Suprapubic skin (tissue), 4 donors: ENCODE data around the gene LEFTY1.
A peak's percentile ranks its signal among the peaks of the same experiment; 100 is the strongest.

Experiments
- EP300 ChIP-seq: sonication (generic); formaldehyde crosslinking; IDR thresholded peaks from one replicate; pipeline ENCODE4 v1.6.1; 2017; ENCODE audit warnings: antibody characterized with exemption
- POLR2AphosphoS5 ChIP-seq, 3 donors: sonication (generic); formaldehyde crosslinking; IDR thresholded peaks; one replicate each; pipeline ENCODE4 v1.6.1; 2017; ENCODE audit warnings: antibody characterized with exemption in 3 of 3
- TF ChIP-seq, protein P1 (sequence below), 2 donors: fragments of 200-600 bp in 1 of 2; fragments of 450-650 bp in 1 of 2; sonication (generic) in 1 of 2; IDR thresholded peaks; one replicate each; pipeline ENCODE4 v1.5.1; 2016 to 2019; ENCODE audit warnings: antibody characterized with exemption in 2 of 2, mild to moderate bottlenecking in 1 of 2, moderate library complexity in 1 of 2

DNA sequence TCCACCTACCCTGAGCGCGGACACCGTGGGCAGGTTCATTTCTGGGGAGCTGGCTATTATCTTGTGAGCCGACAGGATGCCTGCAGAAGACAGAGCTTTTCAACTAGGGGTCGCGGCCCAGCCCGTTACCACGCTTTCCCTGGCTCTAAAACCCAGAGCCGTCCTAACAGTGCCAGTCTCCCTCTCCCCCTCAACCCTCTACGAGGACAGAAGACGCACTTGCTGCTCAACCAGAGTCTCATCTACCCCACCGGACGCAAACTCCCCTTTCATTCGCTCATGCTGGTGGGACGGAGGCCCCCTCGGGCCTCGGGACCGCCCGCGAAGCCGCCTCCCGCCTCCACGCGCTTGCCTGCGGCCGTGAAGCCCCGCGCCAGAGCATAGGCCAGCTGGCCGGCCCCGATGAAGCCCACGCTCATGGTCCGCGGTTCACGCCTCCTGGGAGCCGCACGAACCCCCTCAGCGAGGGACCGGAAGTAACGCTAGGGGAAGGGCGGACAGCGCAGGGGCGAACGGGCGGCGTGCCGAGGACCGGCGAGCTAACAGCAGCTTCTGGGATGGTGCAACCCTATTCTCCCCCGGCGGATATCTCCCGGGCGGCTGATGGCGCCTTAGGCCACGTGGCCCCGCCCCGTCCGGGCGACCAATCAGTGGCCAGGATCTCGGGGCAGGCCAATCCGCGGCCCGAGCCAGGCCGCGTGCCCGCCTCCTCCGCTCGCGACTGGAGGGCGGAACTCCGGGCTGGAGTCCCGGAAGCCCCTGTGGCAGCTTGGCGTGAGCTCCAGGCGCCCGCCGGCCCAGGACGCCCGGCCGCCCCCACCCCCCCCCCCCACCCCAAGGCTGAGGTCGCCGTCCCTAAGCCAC, 35.0 kb upstream of the LEFTY1 start, which contains the start of gene PYCR2:
- peak; percentile 46 to 91 (median 79) for TF ChIP-seq POLR2AphosphoS5 (IDR thresholded peaks at IDR 0.05)
- TF ChIP-seq, protein P1, sequence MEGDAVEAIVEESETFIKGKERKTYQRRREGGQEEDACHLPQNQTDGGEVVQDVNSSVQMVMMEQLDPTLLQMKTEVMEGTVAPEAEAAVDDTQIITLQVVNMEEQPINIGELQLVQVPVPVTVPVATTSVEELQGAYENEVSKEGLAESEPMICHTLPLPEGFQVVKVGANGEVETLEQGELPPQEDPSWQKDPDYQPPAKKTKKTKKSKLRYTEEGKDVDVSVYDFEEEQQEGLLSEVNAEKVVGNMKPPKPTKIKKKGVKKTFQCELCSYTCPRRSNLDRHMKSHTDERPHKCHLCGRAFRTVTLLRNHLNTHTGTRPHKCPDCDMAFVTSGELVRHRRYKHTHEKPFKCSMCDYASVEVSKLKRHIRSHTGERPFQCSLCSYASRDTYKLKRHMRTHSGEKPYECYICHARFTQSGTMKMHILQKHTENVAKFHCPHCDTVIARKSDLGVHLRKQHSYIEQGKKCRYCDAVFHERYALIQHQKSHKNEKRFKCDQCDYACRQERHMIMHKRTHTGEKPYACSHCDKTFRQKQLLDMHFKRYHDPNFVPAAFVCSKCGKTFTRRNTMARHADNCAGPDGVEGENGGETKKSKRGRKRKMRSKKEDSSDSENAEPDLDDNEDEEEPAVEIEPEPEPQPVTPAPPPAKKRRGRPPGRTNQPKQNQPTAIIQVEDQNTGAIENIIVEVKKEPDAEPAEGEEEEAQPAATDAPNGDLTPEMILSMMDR (IDR thresholded peaks at IDR 0.05), result no peak
- no peak for TF ChIP-seq EP300
